ENCODE data around the gene TTC7B.

TTC7B gene

DNA sequence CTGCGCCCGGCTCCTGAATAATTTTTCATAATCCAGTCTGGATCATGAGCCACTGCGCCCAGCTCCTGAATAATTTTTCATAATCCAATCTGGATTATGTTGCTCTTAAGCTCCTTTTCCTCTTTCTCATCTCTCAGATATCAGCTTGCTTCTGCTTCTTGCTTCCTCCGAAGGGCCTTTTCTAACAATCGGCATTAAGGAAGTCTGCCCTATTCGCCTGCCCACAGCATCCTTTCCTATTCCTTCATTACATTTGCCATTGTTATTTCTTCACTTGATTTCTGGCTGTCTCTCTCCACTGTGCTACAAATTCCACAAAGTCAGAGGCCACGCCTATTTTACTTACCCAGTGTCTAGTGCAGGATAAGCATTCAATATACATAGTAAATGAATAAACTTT is 83.5 kb downstream of the TTC7B start:
- no peak for DNase-seq

DNA sequence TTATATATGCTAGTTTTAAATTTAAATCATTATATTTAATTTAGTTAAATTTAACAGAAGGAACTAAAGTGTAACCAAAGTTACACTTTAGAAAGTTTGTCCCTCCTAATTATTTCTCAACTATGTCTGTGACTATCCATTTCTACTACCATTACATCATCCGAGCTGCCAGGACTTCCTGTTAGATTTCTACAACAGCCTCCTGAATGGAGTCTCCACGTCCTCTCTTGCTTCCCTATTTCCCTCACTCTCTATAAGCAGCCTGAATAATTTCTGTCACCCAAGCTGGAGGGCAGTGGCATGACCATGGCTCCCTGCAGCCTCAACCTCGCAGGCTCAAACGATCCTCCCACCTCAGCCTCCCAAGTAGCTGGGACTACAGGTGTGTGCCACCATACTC is 84.1 kb downstream of the TTC7B start:
- DNase-seq = no peak

DNA sequence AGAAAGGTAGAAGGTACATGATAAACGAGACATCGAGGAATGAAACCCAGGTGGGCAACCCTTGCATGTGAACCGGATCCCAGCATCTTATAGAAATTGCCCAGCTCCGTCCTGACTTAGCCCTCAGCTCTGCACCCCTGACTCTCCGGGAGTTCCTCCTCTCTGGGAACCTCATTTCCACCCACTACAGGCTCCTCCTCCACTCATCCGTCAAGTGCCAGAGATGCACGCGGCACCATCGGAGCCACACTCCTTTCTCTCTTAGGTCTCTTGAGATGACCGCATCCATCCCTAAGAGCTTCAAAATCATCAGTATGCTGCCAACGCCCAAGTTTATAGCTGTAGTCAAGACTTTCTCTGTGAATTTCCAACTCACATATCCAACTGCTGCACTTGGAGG is 84.7 kb downstream of the TTC7B start:
- no peak for DNase-seq

DNA sequence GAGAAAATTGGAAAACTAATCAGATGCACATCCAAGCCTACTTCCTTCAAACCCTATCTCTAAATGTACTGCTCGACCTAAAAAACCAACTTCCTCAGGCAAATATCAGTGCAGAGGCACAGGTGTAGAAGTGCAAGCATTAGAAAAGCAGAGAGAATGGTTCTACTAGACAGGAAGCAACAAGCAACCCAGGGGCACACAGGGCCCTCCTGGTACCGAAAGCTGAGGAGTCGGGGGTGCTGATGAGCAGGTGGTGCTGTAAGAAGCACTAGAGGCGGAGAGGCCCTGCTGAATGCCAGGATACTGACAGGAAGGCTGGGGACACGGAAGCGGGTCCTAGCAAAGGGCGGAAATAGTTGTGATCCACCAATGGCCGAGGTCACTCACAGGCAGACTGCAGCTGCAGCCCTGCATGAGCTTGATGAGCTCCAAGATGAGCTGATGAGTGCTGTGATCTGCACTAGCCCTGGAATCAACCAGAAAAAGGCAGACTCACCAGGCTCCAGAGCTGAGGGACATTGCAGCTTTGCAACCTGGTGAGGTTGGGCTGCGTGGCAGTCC is 85.9 kb downstream of the TTC7B start:
- no peak for DNase-seq

DNA sequence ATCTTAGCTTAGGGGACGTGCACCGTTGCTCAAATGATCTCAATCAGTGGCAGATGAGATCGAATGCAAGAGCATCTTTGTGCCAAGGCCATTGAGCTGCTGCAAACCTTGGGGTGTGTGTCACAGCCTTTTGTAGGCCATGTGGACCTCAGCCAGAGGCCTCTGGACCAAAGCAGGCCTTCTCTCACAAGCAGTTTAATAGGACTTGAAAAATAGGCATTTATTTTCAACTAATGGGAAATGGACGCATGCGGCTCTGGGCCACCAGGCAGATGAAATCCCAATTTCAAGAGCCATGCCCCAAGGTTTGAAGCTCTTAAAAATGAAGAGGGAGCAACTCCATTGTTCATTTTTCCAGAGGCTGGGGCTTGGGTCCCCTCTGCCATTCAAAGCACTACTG is 87.3 kb downstream of the TTC7B start:
- no peak for DNase-seq

DNA sequence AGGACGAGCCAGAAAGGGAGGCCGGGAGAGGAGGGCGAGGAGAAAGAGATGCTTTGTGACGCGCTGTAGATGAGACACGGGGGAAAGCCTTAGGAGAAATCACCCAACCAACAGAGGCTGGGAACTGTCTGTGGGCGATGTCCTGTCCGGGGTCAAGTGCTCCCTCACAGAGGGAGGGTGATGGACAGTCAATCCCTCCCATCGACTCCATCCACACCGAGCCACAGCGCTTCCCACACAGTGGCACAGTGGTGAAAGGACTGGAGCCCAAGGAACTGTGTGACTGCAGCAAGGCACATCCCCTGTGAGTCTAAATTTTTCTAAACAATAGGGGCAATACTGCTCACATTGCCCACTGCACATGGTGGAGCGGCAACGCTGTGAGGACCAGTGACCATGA is 89.1 kb downstream of the TTC7B start:
- DNase-seq = no peak

DNA sequence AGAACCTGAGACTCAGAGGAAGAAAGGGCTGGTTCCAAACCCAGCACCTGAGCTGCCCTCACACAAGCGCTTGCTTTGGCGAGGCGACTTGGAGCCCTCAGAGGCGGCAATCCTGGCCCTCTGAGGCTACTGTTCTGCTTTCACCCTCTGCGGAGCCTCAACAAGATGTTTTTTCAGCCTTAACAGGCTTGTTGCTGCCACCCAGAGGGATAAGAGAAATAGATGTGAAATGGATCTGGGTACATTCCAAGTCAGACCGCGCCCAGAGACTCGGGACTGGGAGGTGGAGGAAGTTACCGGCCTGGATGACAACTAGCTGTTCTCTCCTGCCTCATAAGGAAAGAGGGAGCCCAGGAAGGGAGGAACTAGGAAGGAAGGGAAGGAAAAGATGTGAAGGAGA is 89.6 kb downstream of the TTC7B start:
- no peak for DNase-seq

DNA sequence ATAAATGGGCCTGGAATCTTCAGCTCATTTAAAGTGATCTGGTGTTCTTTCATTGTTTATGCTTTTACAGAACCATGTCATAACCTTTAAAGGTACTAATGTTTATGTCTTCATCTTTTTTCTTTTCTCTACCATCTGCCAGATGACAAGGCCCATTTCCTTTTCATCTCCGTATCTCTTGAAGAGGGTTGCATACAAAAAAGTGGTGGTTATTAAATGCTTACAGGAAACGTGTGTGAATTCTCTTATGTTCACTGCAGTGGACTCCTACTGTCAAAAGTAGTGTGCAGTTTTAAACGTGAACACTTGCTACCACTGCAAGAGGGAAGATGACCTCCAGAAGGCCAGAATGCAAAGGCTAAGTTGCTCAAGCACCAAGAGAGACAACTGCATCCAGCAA is 91.4 kb downstream of the TTC7B start:
- no peak for DNase-seq

DNA sequence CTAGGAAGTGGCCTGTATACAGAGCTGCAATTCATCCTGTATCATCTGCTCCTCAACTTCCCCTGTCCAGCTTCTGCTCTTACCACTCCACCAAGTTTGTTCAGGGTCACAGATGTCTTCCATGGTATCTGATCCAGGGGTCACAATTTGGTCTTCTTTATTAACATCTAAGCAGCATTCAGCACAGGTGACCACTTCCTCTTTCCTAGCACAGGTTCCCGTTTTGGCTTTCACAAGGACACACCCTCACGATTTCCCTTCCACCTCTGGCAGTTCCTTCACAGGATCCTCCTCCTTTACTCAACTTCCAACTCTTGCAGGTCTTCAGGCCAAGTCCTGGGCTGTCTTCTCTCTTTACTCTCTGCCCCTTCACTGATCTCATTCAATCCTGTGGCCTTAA is 93.6 kb downstream of the TTC7B start:
- no peak for DNase-seq

DNA sequence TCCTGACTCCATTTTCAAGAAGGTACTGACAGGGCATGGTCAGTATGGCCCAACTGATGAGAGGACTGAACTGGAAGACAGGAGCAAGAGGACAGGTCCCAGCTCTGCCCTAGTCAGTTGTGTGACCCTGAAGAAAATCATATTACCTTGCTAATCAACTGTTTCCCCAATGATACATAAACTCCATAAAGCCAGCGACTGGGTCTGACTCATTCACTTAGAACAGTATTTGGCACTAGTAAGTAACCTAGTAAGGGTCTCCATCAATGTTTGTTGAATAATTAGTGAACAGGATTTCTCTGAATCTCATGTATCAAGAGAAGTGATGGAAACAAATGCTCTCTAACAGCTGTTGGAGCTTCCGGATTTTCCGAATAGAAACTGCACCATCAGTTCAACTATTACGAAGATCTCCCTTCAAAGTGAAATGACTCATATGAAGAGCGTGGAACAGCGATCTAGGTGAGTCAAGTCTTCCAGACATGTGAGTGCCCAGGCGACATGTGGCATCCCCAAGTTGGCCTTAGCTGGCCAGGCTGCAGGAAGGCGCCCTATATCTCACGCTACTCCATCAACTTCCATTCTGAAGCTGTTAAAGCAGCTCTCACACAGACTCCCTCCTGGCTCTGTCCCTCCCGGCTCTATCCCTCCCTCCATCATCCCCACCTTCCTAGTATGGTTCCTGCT is 94.5 kb downstream of the TTC7B start:
- no peak for DNase-seq

DNA sequence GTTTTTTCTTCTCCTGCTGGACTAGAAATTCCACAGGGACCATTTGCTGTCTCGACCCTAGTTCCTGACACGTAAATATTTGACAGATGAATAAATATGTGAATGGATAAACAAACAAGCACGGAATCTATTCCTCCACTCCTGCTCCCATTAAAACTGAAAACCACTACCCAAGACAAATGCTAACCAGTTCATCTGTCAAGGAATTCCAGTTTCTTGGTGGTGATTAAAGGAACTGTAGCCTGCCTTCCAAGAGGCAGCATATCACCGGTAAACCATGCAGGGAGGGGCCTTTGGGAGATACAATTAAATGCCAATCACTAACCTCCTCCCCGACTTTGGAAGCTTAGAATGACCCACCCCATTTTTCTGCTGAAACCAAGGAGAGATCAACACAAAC is 95.4 kb downstream of the TTC7B start:
- no peak for DNase-seq

DNA sequence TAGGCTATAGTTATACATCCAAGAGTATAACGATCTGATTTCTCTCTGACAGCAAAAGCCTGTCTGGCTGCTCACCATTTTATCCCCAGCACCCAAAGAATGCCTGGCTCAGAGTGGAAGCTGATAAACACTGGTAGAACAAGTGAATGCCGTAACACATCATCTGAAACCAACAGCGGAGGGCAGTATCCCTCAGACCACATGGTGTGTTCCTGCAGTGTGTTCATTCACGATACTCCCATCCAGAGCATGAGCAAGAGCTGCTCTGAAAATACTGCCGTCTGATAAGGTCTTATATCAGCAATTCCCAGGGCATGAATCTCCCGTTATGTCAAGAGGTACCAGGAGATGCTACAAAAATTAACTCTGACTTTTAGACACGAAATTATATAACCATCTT is 95.9 kb downstream of the TTC7B start:
- no peak for DNase-seq

DNA sequence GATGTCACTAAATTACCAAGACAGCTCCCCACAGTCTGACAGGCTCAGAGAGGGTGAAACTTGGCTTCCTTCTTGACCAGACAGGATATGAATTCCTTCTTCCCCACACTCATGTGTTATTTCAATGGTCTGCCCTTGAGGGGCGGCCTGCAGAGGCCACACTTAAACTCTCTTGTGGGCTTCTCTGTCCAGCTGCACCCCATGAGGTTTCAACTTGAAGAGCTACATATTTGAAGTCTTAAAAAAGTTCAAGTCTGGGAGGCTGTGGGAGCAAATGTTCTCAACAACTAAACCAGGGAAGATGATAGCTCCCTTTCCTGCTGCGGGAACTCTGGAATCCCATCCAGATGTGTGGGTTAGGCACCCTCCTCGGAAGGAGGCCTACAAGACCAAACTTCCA is 98.3 kb downstream of the TTC7B start:
- DNase-seq = no peak

DNA sequence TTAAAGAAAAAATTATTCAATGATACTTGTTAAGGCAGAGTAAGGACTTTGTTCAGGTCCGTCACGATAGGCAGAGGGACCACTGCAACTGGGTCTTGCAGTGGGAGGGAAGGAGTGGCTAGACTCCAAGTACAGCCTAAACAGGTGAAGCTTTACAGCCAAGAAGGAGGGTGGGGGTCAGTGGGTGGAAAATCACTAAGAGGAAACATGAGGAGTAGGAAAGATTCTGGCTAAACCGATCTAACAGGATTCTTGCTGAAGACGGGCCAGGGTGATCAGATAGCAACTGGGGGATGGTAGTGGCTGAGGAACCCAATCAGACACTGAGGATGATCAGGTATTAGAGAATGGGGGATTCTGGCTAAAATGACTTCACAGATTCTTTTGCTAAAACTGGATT is 100.2 kb downstream of the TTC7B start:
- no peak for DNase-seq

DNA sequence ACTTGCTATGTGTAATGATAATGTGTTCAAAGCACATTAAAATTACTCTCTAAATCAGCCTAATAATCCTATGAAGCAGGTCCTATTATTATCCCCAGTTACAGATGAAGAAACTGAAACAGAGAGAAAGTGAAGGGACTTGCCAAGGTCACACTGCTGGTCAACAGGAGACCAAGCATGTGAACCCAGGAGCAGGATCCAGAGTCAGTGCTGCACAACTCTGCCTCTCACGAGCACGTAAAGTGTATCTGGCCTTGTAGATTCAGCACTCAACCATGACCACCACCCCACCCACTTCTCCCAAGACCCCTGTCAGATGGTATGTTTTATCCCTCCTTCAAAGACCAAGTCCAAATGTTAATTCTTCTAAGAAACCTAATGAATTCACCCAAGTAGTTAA is 100.7 kb downstream of the TTC7B start:
- DNase-seq = no peak

DNA sequence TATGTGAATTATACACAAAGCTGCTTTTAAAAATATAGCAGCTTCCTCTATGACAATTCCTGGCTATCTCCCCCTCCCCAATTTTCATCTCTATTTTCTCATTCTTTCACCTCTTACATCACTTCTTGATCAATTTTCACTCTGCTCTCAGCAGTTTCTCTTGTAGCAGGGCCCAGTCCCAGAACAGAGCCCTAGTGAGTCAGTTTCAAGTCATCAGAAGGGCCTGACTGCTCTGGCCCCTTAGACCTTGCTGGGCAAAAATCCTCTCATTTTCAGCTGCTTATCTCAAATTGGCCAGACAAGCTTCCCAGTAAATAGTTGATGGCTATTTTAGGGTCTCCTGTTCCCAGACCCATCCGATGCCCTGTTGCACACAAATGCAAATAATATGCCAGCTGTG is 101.4 kb downstream of the TTC7B start:
- DNase-seq = no peak

DNA sequence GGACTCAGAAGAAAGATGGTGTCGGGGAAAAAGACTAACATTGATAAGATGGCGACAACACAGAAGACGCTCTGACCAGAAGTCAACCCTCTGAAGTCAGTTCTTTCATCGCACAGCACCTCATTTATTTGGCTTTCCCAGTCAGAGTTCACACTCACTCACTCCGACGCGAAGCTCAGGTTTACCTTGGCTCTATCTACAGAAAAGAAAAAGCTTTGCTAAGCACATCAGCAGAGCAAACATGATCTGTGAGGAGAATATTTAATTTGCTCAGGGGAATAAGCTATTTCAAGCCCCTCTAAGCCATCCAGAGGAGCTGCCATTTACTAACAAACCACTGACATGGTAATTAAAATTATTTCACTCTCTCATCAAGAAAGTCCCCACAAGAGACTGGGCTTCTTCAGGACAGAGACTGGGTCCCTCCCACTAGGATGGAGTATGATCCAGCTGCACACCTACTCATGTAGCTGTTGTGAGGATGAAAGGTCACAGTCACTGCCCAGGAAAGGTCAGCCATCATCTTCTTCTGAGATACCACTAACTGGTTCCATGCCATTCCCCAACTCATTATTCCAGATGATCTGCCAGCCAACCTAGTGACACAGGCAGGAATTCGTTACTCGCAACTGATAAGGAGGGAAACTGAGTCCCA is 111.4 kb downstream of the TTC7B start:
- DNase-seq = no peak

DNA sequence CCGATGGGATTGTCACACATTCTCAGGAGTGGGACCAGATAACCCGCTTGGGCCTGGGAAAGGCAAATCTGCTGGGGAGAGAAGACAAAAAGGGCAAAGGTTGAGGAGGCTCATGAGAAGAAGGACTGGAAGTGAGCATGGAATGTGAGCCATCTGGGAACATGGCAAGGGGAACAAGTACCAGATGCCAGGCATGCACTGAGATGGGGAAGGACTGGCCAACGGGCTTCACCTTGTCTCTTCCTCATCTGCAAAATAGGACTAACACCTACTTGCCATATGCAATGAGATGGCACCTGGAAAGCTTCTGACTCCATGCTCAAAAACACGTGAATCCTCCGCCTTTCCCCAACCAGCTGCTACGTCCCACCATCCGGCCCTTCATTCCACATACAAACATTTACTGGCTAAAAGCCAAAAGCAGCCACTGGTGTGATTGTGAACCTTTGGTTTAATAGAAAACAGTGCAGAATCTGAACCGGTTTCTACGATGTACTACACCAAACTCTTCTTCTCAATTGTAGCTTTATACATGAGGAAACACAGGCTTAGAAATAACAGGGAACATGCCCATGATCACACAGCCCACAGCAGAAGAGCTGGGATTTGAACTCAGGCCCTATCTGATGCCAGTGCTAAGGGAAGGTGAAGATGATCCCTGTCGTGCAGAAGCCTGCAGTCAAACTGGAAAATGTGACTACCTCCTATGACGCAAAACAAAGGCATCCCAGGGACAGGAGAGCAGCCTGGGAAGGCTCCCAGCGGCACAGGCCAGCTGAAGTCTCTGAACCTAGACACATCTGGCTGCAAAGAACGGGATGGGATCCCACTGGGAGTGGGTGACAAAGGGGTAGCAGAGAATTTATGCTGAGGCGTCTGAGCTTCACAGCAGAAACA is 112.1 kb downstream of the TTC7B start:
- no peak for DNase-seq

DNA sequence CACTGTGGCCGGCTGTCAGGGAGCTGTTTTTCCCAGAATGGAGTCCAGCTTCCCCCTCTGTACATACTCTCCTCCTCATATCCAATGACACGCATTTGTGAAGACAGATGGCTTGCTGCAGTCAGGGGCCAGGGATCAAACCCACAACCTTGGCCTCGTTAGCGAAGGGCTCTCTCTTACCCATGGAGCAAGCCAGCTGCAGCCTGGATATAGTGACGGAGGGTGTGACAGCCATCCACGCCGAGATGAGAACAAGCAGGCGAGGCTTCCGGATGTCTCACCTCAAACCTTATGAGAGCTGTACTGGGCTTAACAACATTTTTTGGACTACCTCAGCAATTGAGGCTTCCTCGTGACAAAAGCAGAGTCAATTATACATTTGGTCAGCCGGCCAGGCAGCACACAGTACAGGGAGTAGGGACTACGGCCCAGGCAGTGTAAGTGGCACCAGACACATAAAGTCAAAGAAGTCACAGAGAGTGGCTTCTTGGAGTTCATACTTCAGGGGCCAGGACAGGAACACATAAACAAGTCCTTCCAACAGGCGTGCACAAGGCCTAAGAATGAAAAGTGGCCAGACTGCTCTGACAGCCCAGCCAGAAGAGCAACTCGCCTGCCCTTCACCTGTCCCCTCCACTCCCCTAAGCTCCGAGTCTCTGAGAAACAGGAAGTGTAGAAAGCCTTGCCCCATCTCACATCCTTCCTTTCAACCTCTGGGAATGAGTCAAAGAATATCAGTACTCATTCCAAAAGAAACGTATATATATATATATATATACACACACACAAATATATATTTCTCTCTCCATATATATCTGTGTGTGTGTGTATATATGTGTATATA is 115.1 kb downstream of the TTC7B start:
- no peak for DNase-seq

DNA sequence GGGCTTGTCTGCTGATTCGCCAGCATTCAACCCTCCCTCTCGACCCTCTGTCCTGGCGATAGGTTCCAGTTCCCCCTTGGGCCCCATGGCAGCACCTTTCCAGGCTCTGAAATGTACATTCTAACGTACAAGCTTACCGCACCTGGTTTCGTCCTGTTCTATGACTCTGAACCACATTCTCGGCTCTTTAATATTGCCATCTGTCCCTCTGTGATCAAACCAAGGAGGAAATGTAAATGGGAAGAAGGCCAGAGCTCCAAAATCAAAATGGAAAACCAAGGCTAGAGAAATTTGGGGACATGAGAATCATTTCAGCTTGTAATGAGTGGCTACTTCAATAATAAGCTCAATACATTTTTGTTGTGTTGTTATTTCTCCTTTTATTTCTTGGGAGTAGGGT is 117.2 kb downstream of the TTC7B start:
- DNase-seq = no peak

DNA sequence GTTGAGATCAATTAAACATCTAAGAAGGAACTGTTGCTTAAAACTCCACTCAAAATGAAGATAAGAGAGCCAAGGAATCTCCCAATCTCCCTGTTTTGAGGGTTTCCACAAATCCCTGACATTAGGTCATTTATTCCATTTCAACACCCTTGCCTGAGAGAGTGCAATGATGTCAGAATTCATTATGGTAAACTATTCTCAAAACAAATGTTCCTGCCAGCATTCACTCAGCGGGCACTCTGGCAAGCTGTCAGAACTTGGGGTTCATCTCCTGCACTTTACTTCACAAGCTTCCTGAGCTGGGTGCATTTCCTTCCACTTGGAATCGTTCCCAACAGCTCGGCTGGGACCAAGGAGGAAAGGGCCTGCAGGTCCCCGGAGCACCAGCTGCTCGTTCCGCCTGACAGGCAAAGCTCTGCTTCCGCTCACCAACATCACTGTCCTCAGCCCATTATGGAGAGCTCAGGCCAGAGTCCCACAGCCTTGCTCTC is 117.8 kb downstream of the TTC7B start:
- no peak for DNase-seq

DNA sequence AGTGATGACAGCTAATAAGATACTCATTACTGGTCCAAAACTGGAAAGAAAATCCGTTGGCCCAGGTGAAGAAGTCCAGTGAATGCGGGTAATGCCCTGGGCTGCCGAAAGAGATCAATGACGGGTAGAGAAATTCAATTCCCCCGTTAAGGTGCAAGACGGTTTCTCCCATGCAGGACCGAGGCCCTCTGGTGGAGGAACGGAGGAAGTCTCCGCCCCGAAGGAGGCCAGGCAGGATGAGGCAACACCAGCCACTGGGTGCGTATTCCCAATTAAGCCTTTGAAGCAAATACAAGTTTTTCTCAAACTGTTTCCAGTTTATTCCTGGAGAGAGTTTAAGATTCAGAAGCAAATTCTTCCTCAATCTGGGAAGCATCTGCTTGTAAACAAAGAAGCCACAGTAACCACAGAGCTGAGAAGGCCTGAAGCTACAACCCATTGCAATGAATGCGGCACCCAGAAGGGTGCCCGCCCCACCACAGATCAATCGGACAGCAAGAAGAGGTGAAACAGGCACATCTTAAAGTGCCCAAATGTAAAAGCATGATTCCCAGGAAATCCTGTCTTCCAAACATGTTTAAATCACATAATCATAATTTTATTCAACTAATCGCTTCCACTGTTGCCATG is 118.5 kb downstream of the TTC7B start:
- DNase-seq = peak; percentile 9

Data from NCI-H1417 treated with DMSO at 0.1 percent for 48 hours (cell line).